Mesenchymal stem cell (in vitro differentiated cells and primary cell): ENCODE measurements around the gene CNTF.

Source experiments
- DNase-seq: peaks from one replicate; pipeline ENCODE4 v3.0.0-alpha.2; 2013
- H2AFZ ChIP-seq: one replicate; pipeline ENCODE4 v1.6.1; 2013; ENCODE audit warnings: low read depth, mild to moderate bottlenecking, control low read depth, inconsistent platforms, low read length, moderate library complexity
- H2AK5ac ChIP-seq: 2 replicates; pipeline ENCODE4 v1.6.1; 2013; ENCODE audit warnings: low read length, moderate library complexity, mild to moderate bottlenecking, inconsistent platforms; ENCODE audit not compliant: severe bottlenecking
- H2BK120ac ChIP-seq: one replicate; pipeline ENCODE4 v1.6.1; 2013; ENCODE audit warnings: low read depth, mild to moderate bottlenecking, inconsistent platforms, low read length, moderate library complexity
- H2BK12ac ChIP-seq, 2 experiments: one replicate each; pipeline ENCODE4 v1.6.1; 2013; ENCODE audit warnings: inconsistent platforms in 2 of 2, low read length in 2 of 2, mild to moderate bottlenecking in 2 of 2, moderate library complexity in 2 of 2, control low read depth in 1 of 2
- H2BK15ac ChIP-seq: one replicate; pipeline ENCODE4 v1.6.1; 2013; ENCODE audit warnings: mild to moderate bottlenecking, low read depth, inconsistent platforms; ENCODE audit not compliant: poor library complexity, severe bottlenecking
- H2BK5ac ChIP-seq: 2 replicates; pipeline ENCODE4 v1.6.1; 2013; ENCODE audit warnings: low read depth, mild to moderate bottlenecking, low read length, control low read depth, inconsistent platforms; ENCODE audit not compliant: poor library complexity, severe bottlenecking
- H3K14ac ChIP-seq, 2 experiments: one replicate each; pipeline ENCODE4 v1.6.1; 2013; ENCODE audit warnings: inconsistent platforms in 2 of 2, low read length in 2 of 2, control low read depth in 1 of 2, mild to moderate bottlenecking in 1 of 2, moderate library complexity in 1 of 2
- H3K18ac ChIP-seq, 2 experiments: one replicate each; pipeline ENCODE4 v1.6.1; 2013; ENCODE audit warnings: inconsistent platforms in 2 of 2, low read length in 2 of 2, control low read depth in 1 of 2, low read depth in 1 of 2, mild to moderate bottlenecking in 1 of 2
- H3K23ac ChIP-seq, 2 experiments: one replicate each; pipeline ENCODE4 v1.6.1; 2013; ENCODE audit warnings: inconsistent platforms in 2 of 2, low read length in 2 of 2, mild to moderate bottlenecking in 2 of 2, moderate library complexity in 2 of 2, control low read depth in 1 of 2
- H3K27ac ChIP-seq: 2 replicates; pipeline ENCODE4 v1.5.1; 2013; ENCODE audit warnings: mild to moderate bottlenecking, moderate library complexity, low read length, control low read depth, inconsistent platforms; ENCODE audit not compliant: poor library complexity, severe bottlenecking
- H3K27me3 ChIP-seq, 2 experiments: 2 replicates each; pipeline versions ENCODE4 v1.6.1 to v1.7.0; 2013; ENCODE audit warnings: low read length in 2 of 2, mild to moderate bottlenecking in 2 of 2, moderate library complexity in 2 of 2, control low read depth in 1 of 2, inconsistent platforms in 1 of 2; ENCODE audit not compliant: control insufficient read depth in 1 of 2, insufficient read depth in 1 of 2
- H3K36me3 ChIP-seq, 2 experiments: 2 replicates each; pipeline versions ENCODE4 v1.6.1 to v1.7.0; 2013; ENCODE audit warnings: low read length in 2 of 2, control low read depth in 1 of 2, inconsistent platforms in 1 of 2, low read depth in 1 of 2, mild to moderate bottlenecking in 1 of 2; ENCODE audit not compliant: insufficient read depth in 2 of 2, control insufficient read depth in 1 of 2
- H3K4ac ChIP-seq, 2 experiments: one replicate each; pipeline ENCODE4 v1.6.1; 2013; ENCODE audit warnings: inconsistent platforms in 2 of 2, low read length in 2 of 2, mild to moderate bottlenecking in 2 of 2, moderate library complexity in 2 of 2, control low read depth in 1 of 2, low read depth in 1 of 2
- H3K4me1 ChIP-seq: 2 replicates; pipeline ENCODE4 v1.6.1; 2013; ENCODE audit warnings: low read depth, low read length, control low read depth; ENCODE audit not compliant: control insufficient read depth, insufficient read depth
- H3K4me2 ChIP-seq: 2 replicates; pipeline ENCODE4 v1.6.1; 2013; ENCODE audit warnings: low read length, mild to moderate bottlenecking, inconsistent platforms; ENCODE audit not compliant: poor library complexity, severe bottlenecking
- H3K4me3 ChIP-seq, 2 experiments: 2 replicates each; pipeline versions ENCODE4 v1.5.1 to v1.7.0; 2013; ENCODE audit warnings: low read length in 2 of 2, mild to moderate bottlenecking in 2 of 2, control low read depth in 1 of 2, low read depth in 1 of 2; ENCODE audit not compliant: insufficient read depth in 1 of 2
- H3K79me1 ChIP-seq: replicated peaks from 2 replicates; pipeline ENCODE4 v1.6.1; 2013; ENCODE audit warnings: mild to moderate bottlenecking, control low read depth, low read length, inconsistent platforms; ENCODE audit not compliant: poor library complexity, severe bottlenecking
- H3K9ac ChIP-seq: 2 replicates; pipeline ENCODE4 v1.7.0; 2013; ENCODE audit warnings: mild to moderate bottlenecking, low read length, moderate library complexity
- H3K9me3 ChIP-seq: 2 replicates; pipeline ENCODE4 v1.7.0; 2013; ENCODE audit warnings: mild to moderate bottlenecking, low read length; ENCODE audit not compliant: control insufficient read depth
- H4K8ac ChIP-seq: one replicate; pipeline ENCODE4 v1.6.1; 2013; ENCODE audit warnings: inconsistent platforms, mild to moderate bottlenecking, low read length, moderate library complexity
- H4K91ac ChIP-seq: one replicate; pipeline ENCODE4 v1.6.1; 2013; ENCODE audit warnings: mild to moderate bottlenecking, low read length, inconsistent platforms
- WGBS: methylation state at CpG from one replicate; pipeline ENCODE4 v1.1.7; 2013; ENCODE audit warnings: mixed read lengths; 5-methylcytosine and 5-hydroxymethylcytosine counted together

CNTF gene

GRCh38 chr11:58652726-58653280, 30.3 kb downstream of the CNTF start:
- Histone ChIP-seq H3K27ac (no peak overlapping the region), H3K4me1 (no peaks in the 10 kb centered on the region), H3K18ac (no peak overlapping the region), H3K36me3 (no peaks in the 10 kb centered on the region), H3K4me3 (no peak overlapping the region), H3K23ac (no peak overlapping the region), H3K4ac (no peak overlapping the region), H2BK5ac (no peak overlapping the region), H2BK120ac (no peak overlapping the region), H3K27me3 (peaks cover 0 to 7% of the 10 kb centered on the region in 2 experiments), H3K79me1 (no peaks in the 10 kb centered on the region), H2BK15ac (no peak overlapping the region), H4K8ac (no peak overlapping the region), H3K4me2 (no peak overlapping the region), H3K14ac (no peak overlapping the region), H3K9me3 (no peaks in the 10 kb centered on the region), H2AFZ (no peak overlapping the region), H2AK5ac (no peak overlapping the region), H2BK12ac (no peak overlapping the region), H3K9ac (no peak overlapping the region), H4K91ac (no peak overlapping the region)
- DNase-seq: no peak
- WGBS: no CpG with 5 or more reads among the region's 2 CpGs

DNA sequence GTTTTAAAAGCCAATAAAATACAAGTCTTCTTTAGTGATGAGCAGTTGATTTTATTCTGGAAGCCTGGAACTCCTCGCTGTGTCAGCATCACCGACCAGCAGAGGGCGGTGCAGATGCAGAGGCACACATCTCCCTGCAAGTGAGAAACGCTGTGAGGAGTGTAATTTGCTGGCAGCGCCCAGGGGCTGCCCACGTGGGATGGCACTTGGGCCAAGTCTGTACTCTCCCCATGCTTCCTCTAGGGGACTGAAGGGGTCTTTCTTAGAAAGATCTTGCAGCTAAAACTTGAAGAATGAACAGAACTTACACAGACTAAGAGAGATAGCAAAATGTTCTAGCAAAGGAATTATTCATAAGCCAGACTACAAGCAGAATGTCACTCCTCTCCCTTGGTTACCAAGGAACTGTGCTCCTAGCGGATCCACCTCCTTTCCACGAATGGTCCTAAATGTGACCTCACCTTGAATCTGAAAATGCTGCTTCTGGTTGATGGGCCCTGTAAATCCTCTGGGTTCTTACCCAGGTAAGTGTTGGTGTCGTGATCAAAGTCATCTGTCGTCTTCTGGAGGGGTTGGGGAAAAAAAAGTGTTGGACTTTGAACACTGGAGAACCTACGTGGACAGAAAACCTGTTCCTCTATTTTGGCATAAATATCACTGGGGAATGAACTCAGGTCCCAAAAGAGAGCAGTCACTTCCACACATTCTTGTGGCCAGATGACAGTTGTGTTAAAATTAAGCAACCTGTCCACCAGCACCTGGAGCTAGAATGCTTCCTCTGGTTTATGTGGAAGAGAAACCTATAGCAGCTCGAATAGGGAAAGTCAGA, 31.8 kb downstream of the CNTF start:
- Histone ChIP-seq H2BK15ac (no peak overlapping the region), H2BK5ac (no peak overlapping the region), H3K9me3 (no peaks in the 10 kb centered on the region), H2BK120ac (no peak overlapping the region), H3K36me3 (no peaks in the 10 kb centered on the region), H3K27me3 (peaks cover 0 to 7% of the 10 kb centered on the region in 2 experiments), H3K14ac (no peak overlapping the region), H3K4ac (no peak overlapping the region), H3K4me1 (no peaks in the 10 kb centered on the region), H3K4me3 (no peak overlapping the region), H3K4me2 (no peak overlapping the region), H2BK12ac (no peak overlapping the region), H3K18ac (no peak overlapping the region), H4K91ac (no peak overlapping the region), H2AK5ac (no peak overlapping the region), H3K9ac (no peak overlapping the region), H3K27ac (no peak overlapping the region), H3K79me1 (no peaks in the 10 kb centered on the region), H4K8ac (no peak overlapping the region), H2AFZ (no peak overlapping the region), H3K23ac (no peak overlapping the region)
- peak; percentile 76 for DNase-seq
- 40% methylated on average over 12 of the region's 12 CpGs for WGBS

GRCh38 chr11:58654908-58655296, 32.4 kb downstream of the CNTF start:
- H3K4ac ChIP-seq: no peak overlapping the region
- no peak overlapping the region for H3K18ac ChIP-seq
- H4K8ac ChIP-seq: no peak overlapping the region
- no peak overlapping the region for H3K4me2 ChIP-seq
- H3K4me1 ChIP-seq: no peaks in the 10 kb centered on the region
- H3K27me3 ChIP-seq: peaks cover 0 to 7% of the 10 kb centered on the region in 2 experiments
- no peak overlapping the region for H2BK15ac ChIP-seq
- no peak overlapping the region for H2BK5ac ChIP-seq
- no peak overlapping the region for H3K14ac ChIP-seq
- no peak overlapping the region for H3K9ac ChIP-seq
- no peak overlapping the region for H3K4me3 ChIP-seq
- H2AK5ac ChIP-seq: no peak overlapping the region
- H3K79me1 ChIP-seq: no peaks in the 10 kb centered on the region
- no peak overlapping the region for H3K23ac ChIP-seq
- H2BK12ac ChIP-seq: no peak overlapping the region
- H3K36me3 ChIP-seq: no peaks in the 10 kb centered on the region
- WGBS: 100% methylated on average over 1 of the region's 1 CpG
- H3K27ac ChIP-seq: no peak overlapping the region
- H4K91ac ChIP-seq: no peak overlapping the region
- DNase-seq: no peak
- no peak overlapping the region for H2BK120ac ChIP-seq
- no peak overlapping the region for H2AFZ ChIP-seq
- H3K9me3 ChIP-seq: no peaks in the 10 kb centered on the region

GRCh38 chr11:58656348-58656747, 33.9 kb downstream of the CNTF start:
- Histone ChIP-seq H2BK120ac (no peak overlapping the region), H3K23ac (no peak overlapping the region), H3K4me1 (no peaks in the 10 kb centered on the region), H3K27me3 (peaks cover 0 to 7% of the 10 kb centered on the region in 2 experiments), H2BK15ac (no peak overlapping the region), H3K14ac (no peak overlapping the region), H4K91ac (no peak overlapping the region), H3K4ac (no peak overlapping the region), H3K4me2 (no peak overlapping the region), H3K18ac (no peak overlapping the region), H2BK5ac (no peak overlapping the region), H3K79me1 (no peaks in the 10 kb centered on the region), H3K9me3 (no peaks in the 10 kb centered on the region), H2BK12ac (no peak overlapping the region), H3K9ac (no peak overlapping the region), H2AK5ac (no peak overlapping the region), H3K4me3 (no peak overlapping the region), H3K36me3 (no peaks in the 10 kb centered on the region), H3K27ac (no peak overlapping the region), H4K8ac (no peak overlapping the region), H2AFZ (no peak overlapping the region)
- no peak for DNase-seq
- 94% methylated on average over 2 of the region's 2 CpGs for WGBS
